Loucy (cell line): Measurements from ENCODE around the gene TMEM248.
A peak's percentile ranks its signal among the peaks of the same experiment; 100 is the strongest.

Experiments used
- H2AFZ ChIP-seq: fragments of 200-600 bp; sonication (generic); 2 replicates; pipeline ENCODE4 v1.6.0; 2016; ENCODE audit warnings: antibody characterized with exemption, mild to moderate bottlenecking, low read length, moderate library complexity
- H3F3A ChIP-seq: fragments of 200-600 bp; 2 replicates; pipeline ENCODE4 v1.6.0; 2016; ENCODE audit warnings: antibody characterized with exemption, low read depth, mild to moderate bottlenecking
- H3K27me3 ChIP-seq: fragments of 200-600 bp; sonication (generic); 2 replicates; pipeline ENCODE4 v1.6.1; 2014; ENCODE audit warnings: low read length, mild to moderate bottlenecking; ENCODE audit not compliant: insufficient read depth, poor library complexity, severe bottlenecking
- H3K36me3 ChIP-seq: fragments of 200-600 bp; sonication (generic); 2 replicates; pipeline ENCODE4 v1.6.1; 2016; ENCODE audit warnings: low read length; ENCODE audit not compliant: insufficient read depth
- H3K4me1 ChIP-seq: fragments of 200-600 bp; sonication (generic); 2 replicates; pipeline ENCODE4 v1.5.1; 2014; ENCODE audit warnings: low read length, mild to moderate bottlenecking; ENCODE audit not compliant: insufficient read depth, poor library complexity, severe bottlenecking
- H3K4me2 ChIP-seq: fragments of 200-600 bp; sonication (generic); 2 replicates; pipeline ENCODE4 v1.6.0; 2014; ENCODE audit warnings: antibody characterized with exemption, low read length, low read depth, mild to moderate bottlenecking; ENCODE audit not compliant: poor library complexity, severe bottlenecking
- H3K4me3 ChIP-seq: fragments of 200-600 bp; sonication (generic); 2 replicates; pipeline ENCODE4 v1.5.1; 2014; ENCODE audit warnings: low read length, mild to moderate bottlenecking, mixed read lengths; ENCODE audit not compliant: poor library complexity, severe bottlenecking
- H3K79me2 ChIP-seq: fragments of 200-600 bp; sonication (generic); 2 replicates; pipeline ENCODE4 v1.6.1; 2014; ENCODE audit warnings: low read length; ENCODE audit not compliant: insufficient read depth
- H3K9ac ChIP-seq: fragments of 200-600 bp; sonication (generic); 2 replicates; pipeline ENCODE4 v1.6.0; 2014; ENCODE audit warnings: mild to moderate bottlenecking, low read depth, low read length, moderate library complexity; ENCODE audit not compliant: poor library complexity, severe bottlenecking
- H3K9me2 ChIP-seq: fragments of 200-600 bp; sonication (generic); replicated peaks from 2 replicates; pipeline ENCODE4 v1.6.1; 2016; ENCODE audit warnings: low read depth, low read length, mixed read lengths
- H3K9me3 ChIP-seq: fragments of 200-600 bp; sonication (generic); 2 replicates; pipeline ENCODE4 v1.6.1; 2014; ENCODE audit warnings: mild to moderate bottlenecking, antibody characterized with exemption, low read length, low read depth; ENCODE audit not compliant: insufficient read depth
- H4K20me1 ChIP-seq: fragments of 200-600 bp; sonication (generic); 2 replicates; pipeline ENCODE4 v1.6.0; 2014; ENCODE audit warnings: antibody characterized with exemption, low read length, mild to moderate bottlenecking; ENCODE audit not compliant: insufficient read depth, poor library complexity, severe bottlenecking
- CTCF ChIP-seq: fragments of 200-600 bp; sonication (generic); conservative IDR thresholded peaks from 2 replicates; pipeline ENCODE4 v1.5.1; 2014; ENCODE audit warnings: mild to moderate bottlenecking, antibody characterized with exemption, low read length
- EZH2phosphoT487 ChIP-seq: fragments of 200-600 bp; IDR thresholded peaks from 2 replicates; pipeline ENCODE4 v1.6.1; 2018; ENCODE audit warnings: antibody characterized with exemption, mild to moderate bottlenecking, moderate library complexity, borderline replicate concordance

TMEM248 gene

GRCh38 chr7:66921918-66922486 lies 977 bp downstream of the TMEM248 start:
- Histone ChIP-seq H3K4me1 (peaks cover 32% of the 10 kb centered on the region), H2AFZ (peak overlapping the region; percentile 42), H3K9ac (peak overlapping the region; percentile 96), H3K27me3 (no peaks in the 10 kb centered on the region), H3F3A (no peaks in the 10 kb centered on the region), H4K20me1 (peaks cover 38% of the 10 kb centered on the region), H3K79me2 (peaks cover 65% of the 10 kb centered on the region), H3K4me3 (peak overlapping the region; percentile 99), H3K36me3 (no peaks in the 10 kb centered on the region), H3K9me2 (no peaks in the 10 kb centered on the region), H3K4me2 (peak overlapping the region; percentile 86), H3K9me3 (no peaks in the 10 kb centered on the region)
- TF ChIP-seq CTCF (no peak), EZH2phosphoT487 (no peak)

GRCh38 chr7:66925255-66925654 lies 4.2 kb downstream of the TMEM248 start:
- Histone ChIP-seq H3K79me2 (peaks cover 94% of the 10 kb centered on the region), H3K27me3 (no peaks in the 10 kb centered on the region), H3K9ac (no peak overlapping the region), H3K9me2 (no peaks in the 10 kb centered on the region), H4K20me1 (peaks cover 63% of the 10 kb centered on the region), H3K4me3 (no peak overlapping the region), H3K9me3 (no peaks in the 10 kb centered on the region), H2AFZ (no peak overlapping the region), H3K4me2 (peak overlapping the region; percentile 28), H3K36me3 (no peaks in the 10 kb centered on the region; the same call in 1 of the 2 replicates), H3K4me1 (peaks cover 29% of the 10 kb centered on the region), H3F3A (no peaks in the 10 kb centered on the region)
- TF ChIP-seq CTCF (no peak), EZH2phosphoT487 (no peak)

- no peak overlapping the region for H2AFZ ChIP-seq
- H3K4me2 ChIP-seq = peak overlapping the region; percentile 20
- peaks cover 97% of the 10 kb centered on the region for H3K79me2 ChIP-seq
- no peaks in the 10 kb centered on the region for H3K9me3 ChIP-seq
- peaks cover 66% of the 10 kb centered on the region for H4K20me1 ChIP-seq
- no peaks in the 10 kb centered on the region for H3K27me3 ChIP-seq
- no peak overlapping the region for H3K9ac ChIP-seq
- H3K4me1 ChIP-seq = peaks cover 27% of the 10 kb centered on the region
- no peaks in the 10 kb centered on the region for H3K9me2 ChIP-seq
- TF ChIP-seq EZH2phosphoT487 (no peak), CTCF (no peak)
- no peak overlapping the region for H3K4me3 ChIP-seq
- H3F3A ChIP-seq = no peaks in the 10 kb centered on the region
- H3K36me3 ChIP-seq = peaks cover 3% of the 10 kb centered on the region; the same call in 1 of the 2 replicates
Observed at GRCh38 chr7:66927348-66927948, 6.4 kb downstream of the TMEM248 start.
